Occipital lobe (tissue), 2 donors: ENCODE results near the gene FAM120B. TPM values are rescaled to one million over a fixed set of nuclear protein-coding genes. Genes with fewer than 3 reads are reported as not detected.
"Not testable (repeated sequence)": the region's sequence is repeated elsewhere in the genome, so short reads cannot be mapped to it uniquely, and the experiment has no call there.

ENCODE experiments used
- DNase-seq: peaks from one replicate; lab custom pipeline; 2025; lab: John Stamatoyannopoulos, UW
- total RNA-seq: library from RNA; depleted of rRNA; stranded (reverse); fragments of >200 nt; gene quantifications from one replicate; pipeline ENCODE4 v1.2.3, GENCODE V29; 2014

Gene FAM120B
- total RNA-seq: 62.4 TPM

- peak; percentile 97 for DNase-seq
These were observed at the start of gene FAM120B for GRCh38 chr6:170306324-170307079. FAM120B (plus strand) TSS chr6:170306758; CDS start chr6:170317391, 10,633 bp downstream.

- DNase-seq: no peak
These were observed 49.2 kb upstream of the FAM120B start for GRCh38 chr6:170257376-170257775.

- no peak for DNase-seq
These were observed 48.2 kb upstream of the FAM120B start for GRCh38 chr6:170258407-170258806.

GRCh38 chr6:170259278-170259677, 47.3 kb upstream of the FAM120B start:
- no peak for DNase-seq

GRCh38 chr6:170260686-170261085, 45.9 kb upstream of the FAM120B start:
- DNase-seq: no peak

- DNase-seq: no peak
These were observed 44.7 kb upstream of the FAM120B start for GRCh38 chr6:170261643-170262488.

GRCh38 chr6:170262489-170263088, 44.0 kb upstream of the FAM120B start:
- DNase-seq: peak; percentile 49

GRCh38 chr6:170263410-170263809, 43.1 kb upstream of the FAM120B start:
- no peak for DNase-seq

GRCh38 chr6:170264086-170264485, 42.5 kb upstream of the FAM120B start:
- DNase-seq: no peak

- not testable (repeated sequence) for DNase-seq
These were observed 41.9 kb upstream of the FAM120B start for GRCh38 chr6:170264644-170265043.

- DNase-seq: peak; percentile 43
These were observed 40.9 kb upstream of the FAM120B start for GRCh38 chr6:170265655-170266054.

GRCh38 chr6:170266061-170266825, 40.3 kb upstream of the FAM120B start:
- no peak for DNase-seq

GRCh38 chr6:170267688-170268087, 38.9 kb upstream of the FAM120B start:
- DNase-seq: no peak

- DNase-seq: no peak
These were observed 38.1 kb upstream of the FAM120B start for GRCh38 chr6:170268216-170269129.

- DNase-seq: no peak
These were observed 37.3 kb upstream of the FAM120B start for GRCh38 chr6:170269151-170269845.

- DNase-seq: no peak
These were observed 36.6 kb upstream of the FAM120B start for GRCh38 chr6:170269846-170270541.

- no peak for DNase-seq
These were observed 35.5 kb upstream of the FAM120B start for GRCh38 chr6:170270984-170271593.

- DNase-seq: no peak
These were observed 34.7 kb upstream of the FAM120B start for GRCh38 chr6:170271771-170272314.
